GM23248 (cell line): Measurements from ENCODE around the gene SFRP5.

ENCODE experiments used
- EZH2 ChIP-seq: fragments of 200-600 bp; sonication (generic); IDR thresholded peaks from 2 replicates; pipeline ENCODE4 v1.6.1; 2018; ENCODE audit warnings: antibody characterized with exemption, mild to moderate bottlenecking; ENCODE audit not compliant: insufficient read depth, poor library complexity, severe bottlenecking
- EZH2phosphoT487 ChIP-seq: fragments of 200-600 bp; sonication (generic); IDR thresholded peaks from 2 replicates; pipeline ENCODE4 v1.6.1; 2018; ENCODE audit warnings: antibody characterized with exemption, moderate library complexity, mild to moderate bottlenecking, low read depth; ENCODE audit not compliant: insufficient read depth

DNA sequence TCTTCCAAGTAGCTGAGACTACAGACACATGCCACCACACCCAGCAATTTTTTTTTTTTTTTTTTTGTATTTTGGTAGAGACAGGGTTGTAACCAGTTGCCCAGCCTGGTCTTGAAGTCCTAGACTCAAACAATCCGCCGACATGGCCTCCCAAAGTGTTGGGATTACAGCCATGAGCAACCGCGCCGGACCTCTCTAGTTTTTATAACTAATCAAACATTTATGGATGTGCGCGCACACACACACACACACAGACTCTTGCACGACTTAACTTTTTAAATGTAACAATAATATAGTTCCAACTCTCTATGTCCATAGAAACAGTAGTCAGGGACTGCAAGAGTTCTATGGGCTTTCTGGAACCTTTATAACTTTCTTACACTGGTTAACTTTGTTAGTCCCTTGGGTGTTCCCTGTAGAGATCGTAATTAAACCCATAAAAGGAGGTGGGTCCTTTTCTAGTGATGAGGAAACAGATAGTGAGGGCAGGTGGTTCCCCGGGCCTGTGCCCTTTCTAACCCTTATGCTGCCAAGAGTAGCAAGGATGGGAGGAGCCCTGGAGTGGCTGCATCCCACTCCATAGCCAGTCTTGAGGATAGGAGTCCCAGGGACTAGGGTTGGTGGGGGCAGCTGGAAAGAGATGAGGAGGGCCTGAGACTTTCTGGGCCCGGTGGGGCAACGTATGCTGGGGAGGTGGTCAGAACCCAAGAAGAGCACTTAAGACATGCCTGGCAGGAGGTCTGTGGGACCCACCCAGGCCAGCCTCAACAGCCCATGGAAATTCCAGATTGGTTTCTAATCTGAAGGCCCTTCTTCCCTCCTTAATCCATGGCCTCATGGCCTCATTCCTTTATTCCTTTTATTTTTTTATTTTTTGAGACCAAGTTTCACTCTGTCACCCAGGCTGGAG, 49.7 kb downstream of the SFRP5 start:
- TF ChIP-seq EZH2phosphoT487: no peak
- TF ChIP-seq EZH2: no peak
